A673 (cell line): ENCODE data around the gene APBB2.

ENCODE experiments used
- CTCF ChIP-seq: fragments of 300-800, 200-600 bp; sonication (generic); conservative IDR thresholded peaks from 2 replicates; pipeline ENCODE4 v1.5.1; 2017; ENCODE audit warnings: low read depth, mild to moderate bottlenecking, antibody characterized with exemption, low read length, moderate library complexity, mixed read lengths
- EZH2 ChIP-seq: fragments of 200-600 bp; sonication (generic); IDR thresholded peaks from 2 replicates; pipeline ENCODE4 v1.6.1; 2017; ENCODE audit warnings: borderline replicate concordance, low read depth, mild to moderate bottlenecking, mixed read lengths, antibody characterized with exemption, low read length; ENCODE audit not compliant: poor library complexity, severe bottlenecking

- TF ChIP-seq CTCF, result no peak
- no peak for TF ChIP-seq EZH2
Observed at GRCh38 chr4:40918330-40918729, 296.0 kb downstream of the APBB2 start.
